NCI-H1092 treated with DMSO at 0.1 percent for 48 hours (cell line): ENCODE measurements around the gene PSMD14.
"Not testable (repeated sequence)": the region's sequence is repeated elsewhere in the genome, so short reads cannot be mapped to it uniquely, and the experiment has no call there.

ENCODE experiments used
- DNase-seq: peaks from one replicate; lab custom pipeline; 2025; lab: John Stamatoyannopoulos, UW

PSMD14 gene

GRCh38 chr2:161308178-161308955 lies at the start of gene PSMD14:
Gene PSMD14 (plus strand): TSS chr2:161308425. CDS start chr2:161318826, 10,401 bp downstream.
- DNase-seq: peak; percentile 83

GRCh38 chr2:161265874-161266273 lies 42.4 kb upstream of the PSMD14 start:
- no peak for DNase-seq

GRCh38 chr2:161269111-161269510 lies 39.1 kb upstream of the PSMD14 start:
- DNase-seq: no peak

GRCh38 chr2:161273038-161273760 lies 35.0 kb upstream of the PSMD14 start:
- peak; percentile 43 for DNase-seq

- DNase-seq: not testable (repeated sequence)
Measured at GRCh38 chr2:161278564-161279229, 29.5 kb upstream of the PSMD14 start.

GRCh38 chr2:161279230-161279815 lies 28.9 kb upstream of the PSMD14 start:
- not testable (repeated sequence) for DNase-seq

- DNase-seq: not testable (repeated sequence)
Measured at GRCh38 chr2:161280906-161281323, 27.3 kb upstream of the PSMD14 start.

- not testable (repeated sequence) for DNase-seq
Measured at GRCh38 chr2:161281615-161282310, 26.5 kb upstream of the PSMD14 start.

GRCh38 chr2:161282311-161282644 lies 25.9 kb upstream of the PSMD14 start:
- DNase-seq: not testable (repeated sequence)

- no peak for DNase-seq
Measured at GRCh38 chr2:161283926-161284325, 24.3 kb upstream of the PSMD14 start.

- no peak for DNase-seq
Measured at GRCh38 chr2:161303535-161304050, 4.6 kb upstream of the PSMD14 start.

GRCh38 chr2:161306919-161307318 lies 1.3 kb upstream of the PSMD14 start:
- no peak for DNase-seq

- no peak for DNase-seq
Measured at GRCh38 chr2:161307676-161308075, 549 bp upstream of the PSMD14 start.

- no peak for DNase-seq
Measured at GRCh38 chr2:161312996-161313395, 4.8 kb downstream of the PSMD14 start.

GRCh38 chr2:161315380-161315779 lies 7.2 kb downstream of the PSMD14 start:
- DNase-seq: no peak

- DNase-seq: no peak
Measured at GRCh38 chr2:161316701-161317100, 8.5 kb downstream of the PSMD14 start.

GRCh38 chr2:161321944-161322648 lies 13.9 kb downstream of the PSMD14 start:
- DNase-seq: no peak

GRCh38 chr2:161324876-161325275 lies 16.7 kb downstream of the PSMD14 start:
- no peak for DNase-seq

GRCh38 chr2:161327582-161327981 lies 19.4 kb downstream of the PSMD14 start:
- no peak for DNase-seq

GRCh38 chr2:161332371-161332967 lies 24.2 kb downstream of the PSMD14 start:
- DNase-seq: no peak
